ENCODE results near the gene CARD6. TPM values are rescaled to one million over a fixed set of nuclear protein-coding genes. Genes with fewer than 3 reads are reported as not detected.

CARD6 gene
- total RNA-seq, 2 experiments from 2014 or later, result 4.4 to 4.6 TPM

DNA sequence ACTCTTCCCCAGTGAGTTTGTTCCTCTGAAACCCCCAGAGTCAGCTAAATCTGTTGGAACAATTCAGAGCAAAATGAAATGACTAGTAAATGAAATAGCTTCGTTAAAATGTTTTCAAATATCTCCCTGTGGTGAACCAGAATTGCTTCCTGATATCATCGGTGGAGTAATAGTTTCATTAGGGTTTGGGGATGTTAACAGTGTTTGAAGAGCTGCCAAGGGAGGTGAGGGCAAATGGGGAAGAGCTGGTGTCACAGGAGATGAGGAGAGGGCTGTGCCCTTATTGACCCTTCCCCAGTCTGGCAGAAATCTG, 63.8 kb downstream of the CARD6 start:
- DNase-seq, result no peak
- Mint-ChIP-seq H3K27me3 (peaks cover 16% of the 10 kb centered on the region), H3K27ac (no peak overlapping the region), H3K4me1 (no peaks in the 10 kb centered on the region), H3K36me3 (ENCODE audit: low read depth) (no peaks in the 10 kb centered on the region), H3K9me3 (no peaks in the 10 kb centered on the region), H3K4me3 (no peak overlapping the region)
- POLR2A ChIA-PET, result interaction anchor here (0.6 kb wide), 1 partner anchor 872 kb away, joined by 4 read pairs; no protein-coding TSS in a partner anchor
- CTCF ChIA-PET, result interaction anchor here (0.7 to 2.3 kb wide), 11 partner anchors 11 to 938 kb away, joined by 3 to 9 read pairs (median 3); no protein-coding TSS in a partner anchor

DNA sequence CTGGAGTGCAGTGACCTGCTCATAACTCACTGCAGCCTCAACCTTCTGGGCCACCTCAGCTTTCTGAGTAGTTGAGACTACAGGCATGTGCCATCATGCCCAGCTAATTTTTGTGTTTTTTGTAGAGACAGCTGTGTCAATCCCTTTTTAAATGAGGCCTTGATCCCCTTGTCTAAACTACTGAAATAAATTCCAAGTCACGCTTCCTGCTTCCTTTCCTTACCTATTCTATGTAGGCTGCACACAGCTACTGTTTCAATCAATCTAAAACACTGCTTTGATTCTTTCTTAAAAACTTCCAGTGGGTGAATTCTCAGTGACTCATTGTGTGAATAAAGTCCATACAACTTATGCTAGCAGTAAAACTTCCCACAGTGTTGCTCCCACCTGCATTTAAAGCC, 65.2 kb downstream of the CARD6 start:
- peaks cover 18% of the 10 kb centered on the region for H3K27me3 Mint-ChIP-seq
- no peak overlapping the region for H3K4me3 Mint-ChIP-seq
- no peaks in the 10 kb centered on the region for H3K36me3 Mint-ChIP-seq (ENCODE audit: low read depth)
- no peaks in the 10 kb centered on the region for H3K4me1 Mint-ChIP-seq
- DNase-seq, result no peak
- POLR2A ChIA-PET, result no interaction called here
- no peaks in the 10 kb centered on the region for H3K9me3 Mint-ChIP-seq
- CTCF ChIA-PET, result interaction anchor here (1.2 kb wide), 1 partner anchor 35 kb away, joined by 4 read pairs; no protein-coding TSS in a partner anchor
- no peak overlapping the region for H3K27ac Mint-ChIP-seq

DNA sequence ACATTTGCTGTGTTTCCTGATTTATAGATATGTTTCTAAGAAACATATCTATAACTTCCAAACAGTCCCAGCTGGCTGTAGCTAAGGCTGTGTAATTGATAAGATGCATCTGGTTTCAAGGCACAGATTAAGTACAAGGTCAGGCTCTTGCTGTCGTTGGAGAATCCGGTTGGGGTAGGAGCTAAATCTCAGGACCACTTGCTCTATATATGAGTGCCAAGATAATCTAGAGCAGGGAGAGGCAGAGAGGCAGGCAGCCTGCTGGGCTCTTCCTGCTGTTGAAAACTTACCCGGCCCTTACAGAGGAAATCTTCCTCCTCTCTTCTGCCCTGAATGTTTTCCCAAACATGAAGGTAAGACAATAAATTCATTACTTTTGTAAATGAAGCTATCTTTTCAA, 68.1 kb downstream of the CARD6 start, which contains the start of gene C7:
C7 (plus strand) TSS at position 234 of the 400 bp plus-strand sequence; CDS start at position 348, 114 bp downstream.
- Mint-ChIP-seq H3K4me3 (no peak within 1 kb of the TSS), H3K36me3 (ENCODE audit: low read depth) (no peaks in the 10 kb centered on the region), H3K27me3 (peaks cover 19% of the 10 kb centered on the region), H3K27ac (no peak within 1 kb of the TSS), H3K4me1 (no peaks in the 10 kb centered on the region), H3K9me3 (no peaks in the 10 kb centered on the region)
- ChIA-PET POLR2A (no interaction called here), CTCF (no interaction called here)
- no peak for DNase-seq

DNA sequence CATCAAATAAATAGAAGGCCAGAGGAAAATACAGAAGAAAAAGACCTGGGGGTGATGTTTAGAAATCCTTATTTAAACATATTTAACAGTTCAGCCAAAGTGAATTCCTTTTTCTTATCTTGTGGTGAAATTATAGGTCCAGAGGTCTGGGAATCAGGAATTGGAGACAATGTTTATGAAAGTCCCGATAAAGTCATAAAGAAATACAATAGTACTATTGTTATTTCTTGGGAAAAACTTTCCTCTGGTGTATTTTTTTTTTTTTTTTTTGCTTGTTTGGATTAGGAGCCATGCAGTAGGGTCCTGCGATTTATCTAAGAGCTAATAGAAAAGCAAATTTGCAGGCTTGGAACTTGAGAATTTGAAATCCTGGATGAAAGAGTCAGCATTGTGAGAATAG, 68.6 kb downstream of the CARD6 start:
- CTCF ChIA-PET, result no interaction called here
- Mint-ChIP-seq H3K9me3 (no peaks in the 10 kb centered on the region), H3K27ac (no peak overlapping the region), H3K4me3 (no peak overlapping the region), H3K36me3 (ENCODE audit: low read depth) (no peaks in the 10 kb centered on the region), H3K4me1 (no peaks in the 10 kb centered on the region), H3K27me3 (peaks cover 19% of the 10 kb centered on the region)
- DNase-seq, result no peak
- POLR2A ChIA-PET, result no interaction called here

Other genes with a start within 250 kb of the CARD6 start
- gene PTGER4, start 161.5 kb upstream of the CARD6 start, total RNA-seq, result 10 to 100 TPM; 51.0 to 54.1 TPM
- gene TTC33, start 85.4 kb upstream of the CARD6 start, total RNA-seq, result 10 to 100 TPM; 19.6 to 19.9 TPM
- 10 to 100 TPM; 76.6 to 77.7 TPM for gene PRKAA1, start 43.0 kb upstream of the CARD6 start, total RNA-seq
- 1,000 to 10,000 TPM; 1,494 to 1,565 TPM for gene RPL37, start 6.1 kb upstream of the CARD6 start, total RNA-seq
- not detected for gene C7, start 68.1 kb downstream of the CARD6 start, total RNA-seq
- not detected for gene MROH2B, start 230.0 kb downstream of the CARD6 start, total RNA-seq

All from activated CD4-positive, alpha-beta memory T cell treated with anti-CD3 and anti-CD28 coated beads, Interleukin-2, amount 10 ng/mL, durations not matched to agents 7 days and 5 days (primary cell).